HG03045 (cell line): ENCODE data around the gene NECTIN1.

Source experiments
- ATAC-seq: cut with Tn5 transposase; IDR thresholded peaks from one replicate; pipeline ENCODE4 v1.9.1; 2021; ENCODE audit warnings: mild to moderate bottlenecking, moderate library complexity; ENCODE audit not compliant: unreplicated experiment

NECTIN1 gene

GRCh38 chr11:119696378-119697222 lies 32.4 kb downstream of the NECTIN1 start:
- ATAC-seq: no peak

- ATAC-seq: no peak
Measured at GRCh38 chr11:119694334-119694733, 34.7 kb downstream of the NECTIN1 start.

GRCh38 chr11:119693253-119693815 lies 35.7 kb downstream of the NECTIN1 start:
- ATAC-seq: no peak

GRCh38 chr11:119692540-119692820 lies 36.5 kb downstream of the NECTIN1 start:
- ATAC-seq: no peak

- ATAC-seq: no peak
Measured at GRCh38 chr11:119691701-119692539, 37.1 kb downstream of the NECTIN1 start.

- ATAC-seq: no peak
Measured at GRCh38 chr11:119691020-119691666, 37.9 kb downstream of the NECTIN1 start.

- ATAC-seq: no peak
Measured at GRCh38 chr11:119689302-119689701, 39.7 kb downstream of the NECTIN1 start.

GRCh38 chr11:119688356-119688755 lies 40.6 kb downstream of the NECTIN1 start:
- ATAC-seq: no peak

GRCh38 chr11:119687373-119688046 lies 41.5 kb downstream of the NECTIN1 start:
- no peak for ATAC-seq

GRCh38 chr11:119686177-119686882 lies 42.7 kb downstream of the NECTIN1 start:
- ATAC-seq: no peak

- ATAC-seq: no peak
Measured at GRCh38 chr11:119685111-119685746, 43.8 kb downstream of the NECTIN1 start.

- no peak for ATAC-seq
Measured at GRCh38 chr11:119684361-119685110, 44.5 kb downstream of the NECTIN1 start.

- ATAC-seq: no peak
Measured at GRCh38 chr11:119683783-119684182, 45.2 kb downstream of the NECTIN1 start.

GRCh38 chr11:119681361-119681910 lies 47.6 kb downstream of the NECTIN1 start:
- ATAC-seq: no peak

- ATAC-seq: no peak
Measured at GRCh38 chr11:119680541-119681360, 48.2 kb downstream of the NECTIN1 start.

- ATAC-seq: no peak
Measured at GRCh38 chr11:119679346-119679745, 49.7 kb downstream of the NECTIN1 start.

GRCh38 chr11:119678351-119678750 lies 50.6 kb downstream of the NECTIN1 start:
- ATAC-seq: no peak

GRCh38 chr11:119677840-119678239 lies 51.2 kb downstream of the NECTIN1 start:
- ATAC-seq: no peak
